ENCODE data around the gene GBF1. TPM values are rescaled to one million over a fixed set of nuclear protein-coding genes. Genes with fewer than 3 reads are reported as not detected.

GBF1 gene
- total and polyA plus RNA-seq, 10 of the 15 experiments (the other 5 are each of a cell fraction or from before 2014, with no cell fraction given) = 0.82 to 42.0 (median 21.8) TPM

GRCh38 chr10:102402512-102402896, 157.2 kb downstream of the GBF1 start:
- ChIA-PET POLR2A (interaction anchor here (0.7 to 1.7 kb wide), 2 partner anchors 11 to 52 kb away, joined by 3 to 9 read pairs; no protein-coding TSS in a partner anchor), CTCF (interaction anchor here (1.2 to 12.1 kb wide), 6 partner anchors 8 to 171 kb away, joined by 8 to 69 read pairs (median 10); partner anchors contain the start of gene NFKB2)
- no peak for FAIRE-seq

GRCh38 chr10:102403115-102403514, 157.8 kb downstream of the GBF1 start:
- H3K4me1 ChIP-seq (ENCODE audit: control insufficient read depth, insufficient read depth, low read length) = peaks cover 8% of the 10 kb centered on the region
- H3K27ac ChIP-seq (ENCODE audit: control insufficient read depth, insufficient read depth) = no peak overlapping the region
- CTCF ChIA-PET = interaction anchor here (0.6 to 12.1 kb wide), 12 partner anchors 9 to 183 kb away, joined by 3 to 69 read pairs (median 9); partner anchors contain the start of genes C10orf95 and NFKB2
- TF ChIP-seq, protein P1, sequence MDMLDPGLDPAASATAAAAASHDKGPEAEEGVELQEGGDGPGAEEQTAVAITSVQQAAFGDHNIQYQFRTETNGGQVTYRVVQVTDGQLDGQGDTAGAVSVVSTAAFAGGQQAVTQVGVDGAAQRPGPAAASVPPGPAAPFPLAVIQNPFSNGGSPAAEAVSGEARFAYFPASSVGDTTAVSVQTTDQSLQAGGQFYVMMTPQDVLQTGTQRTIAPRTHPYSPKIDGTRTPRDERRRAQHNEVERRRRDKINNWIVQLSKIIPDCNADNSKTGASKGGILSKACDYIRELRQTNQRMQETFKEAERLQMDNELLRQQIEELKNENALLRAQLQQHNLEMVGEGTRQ (IDR thresholded peaks at IDR 0.05; ENCODE audit: borderline replicate concordance, low read depth, low read length) = no peak
- no peak for TF ChIP-seq ZBED1 (IDR thresholded peaks at IDR 0.05; ENCODE audit: borderline replicate concordance)
- TF ChIP-seq HCFC1 (IDR thresholded peaks at IDR 0.05; ENCODE audit: low read length) = no peak
- TF ChIP-seq SREBF1 (IDR thresholded peaks at IDR 0.05; ENCODE audit: low read length) = no peak
- TF ChIP-seq POLR2AphosphoS5 (IDR thresholded peaks at IDR 0.05; ENCODE audit: low read length) = no peak
- no peak for TF ChIP-seq TCF12 (IDR thresholded peaks at IDR 0.05; ENCODE audit: low read depth, low read length)
- no peak for TF ChIP-seq ETV6 (conservative IDR thresholded peaks at IDR 0.05 in 1 of 2, IDR thresholded peaks at IDR 0.05 in 1 of 2; ENCODE audit: borderline replicate concordance in 1 of 2, low read depth in 1 of 2)
- TF ChIP-seq, protein P2, sequence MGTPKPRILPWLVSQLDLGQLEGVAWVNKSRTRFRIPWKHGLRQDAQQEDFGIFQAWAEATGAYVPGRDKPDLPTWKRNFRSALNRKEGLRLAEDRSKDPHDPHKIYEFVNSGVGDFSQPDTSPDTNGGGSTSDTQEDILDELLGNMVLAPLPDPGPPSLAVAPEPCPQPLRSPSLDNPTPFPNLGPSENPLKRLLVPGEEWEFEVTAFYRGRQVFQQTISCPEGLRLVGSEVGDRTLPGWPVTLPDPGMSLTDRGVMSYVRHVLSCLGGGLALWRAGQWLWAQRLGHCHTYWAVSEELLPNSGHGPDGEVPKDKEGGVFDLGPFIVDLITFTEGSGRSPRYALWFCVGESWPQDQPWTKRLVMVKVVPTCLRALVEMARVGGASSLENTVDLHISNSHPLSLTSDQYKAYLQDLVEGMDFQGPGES (IDR thresholded peaks at IDR 0.05) = no peak
- TF ChIP-seq NBN (IDR thresholded peaks at IDR 0.05) = no peak
- no peak for TF ChIP-seq JUNB (IDR thresholded peaks at IDR 0.05)
- no peak for TF ChIP-seq ATF2 (IDR thresholded peaks at IDR 0.05; ENCODE audit: low read length)
- TF ChIP-seq NFIC (IDR thresholded peaks at IDR 0.05; ENCODE audit: low read depth, low read length) = no peak
- no peak for TF ChIP-seq CBX3 (IDR thresholded peaks at IDR 0.05; ENCODE audit: borderline replicate concordance, low read depth)
- H3K27me3 ChIP-seq (replicated peaks in 1 of 2; ENCODE audit: control insufficient read depth in 2 of 2, insufficient read depth in 2 of 2, low read length in 1 of 2) = peaks cover 0 to 2% of the 10 kb centered on the region in 2 experiments; a peak in 2 of 4 replicates
- ATAC-seq (no peak), DNase-seq (ENCODE audit: low read depth, low spot score) (no peak), FAIRE-seq (no peak)
- H3K9me3 ChIP-seq (replicated peaks; ENCODE audit: control insufficient read depth, insufficient read depth, low read length) = no peaks in the 10 kb centered on the region
- intact Hi-C loops (cut with micrococcal nuclease; ENCODE audit: unreplicated experiment) (no loop called here), in situ Hi-C loops (cut with MboI) (no loop called here)
- no peak overlapping the region for H2AFZ ChIP-seq (ENCODE audit: control insufficient read depth, low read depth, low read length)
- H3K4me2 ChIP-seq (ENCODE audit: control insufficient read depth, insufficient read depth) = no peak overlapping the region
- SMC1A ChIA-PET (ENCODE audit: uncharacterized antibody, unreplicated experiment) = interaction anchor here (0.6 to 2.2 kb wide), 4 partner anchors 17 to 180 kb away, joined by 3 to 4 read pairs (median 3); partner anchors contain the start of gene FBXL15
- H4K20me1 ChIP-seq (ENCODE audit: control insufficient read depth, insufficient read depth) = peaks cover 4% of the 10 kb centered on the region; the same call in 1 of the 2 replicates
- WGBS (ENCODE audit: insufficient coverage, insufficient replicate concordance, low lambda C conversion rate, missing lambda C conversion rate) = 72% methylated on average over 12 of the region's 13 CpGs
- peaks cover 20% of the 10 kb centered on the region for H3K79me2 ChIP-seq (ENCODE audit: control insufficient read depth, insufficient read depth, low read length)
- BruUV-seq (replicated peaks) = no TSS peak
- POLR2A ChIA-PET = interaction anchor here (0.6 to 1.7 kb wide), 5 partner anchors 10 to 83 kb away, joined by 3 to 9 read pairs (median 4); no protein-coding TSS in a partner anchor
- H3K36me3 ChIP-seq (ENCODE audit: control insufficient read depth in 2 of 2, insufficient read depth in 2 of 2, low read length in 1 of 2) = peaks cover 11 to 31% of the 10 kb centered on the region in 2 experiments
- RAD21 ChIA-PET (ENCODE audit: unreplicated experiment) = interaction anchor here (0.7 to 1.6 kb wide), 4 partner anchors 9 to 171 kb away, joined by 3 to 10 read pairs (median 4); no protein-coding TSS in a partner anchor
- H3K9ac ChIP-seq (ENCODE audit: control insufficient read depth, insufficient read depth, low read length) = no peak overlapping the region
- H3K4me3 ChIP-seq = no peak overlapping the region

More at GRCh38 chr10:102402512-102402896, 157.2 kb downstream of the GBF1 start:
- ATAC-seq = no peak
- Histone ChIP-seq H3K27ac (ENCODE audit: control insufficient read depth, insufficient read depth) (no peak overlapping the region), H3K9ac (ENCODE audit: control insufficient read depth, insufficient read depth, low read length) (no peak overlapping the region), H3K4me1 (ENCODE audit: control insufficient read depth, insufficient read depth, low read length) (peaks cover 10% of the 10 kb centered on the region), H2AFZ (ENCODE audit: control insufficient read depth, low read depth, low read length) (no peak overlapping the region), H4K20me1 (ENCODE audit: control insufficient read depth, insufficient read depth) (peaks cover 4% of the 10 kb centered on the region; the same call in 1 of the 2 replicates), H3K79me2 (ENCODE audit: control insufficient read depth, insufficient read depth, low read length) (peaks cover 26% of the 10 kb centered on the region), H3K36me3 (ENCODE audit: control insufficient read depth in 2 of 2, insufficient read depth in 2 of 2, low read length in 1 of 2) (peaks cover 17 to 36% of the 10 kb centered on the region in 2 experiments), H3K9me3 (replicated peaks; ENCODE audit: control insufficient read depth, insufficient read depth, low read length) (no peaks in the 10 kb centered on the region), H3K27me3 (replicated peaks in 1 of 2; ENCODE audit: control insufficient read depth in 2 of 2, insufficient read depth in 2 of 2, low read length in 1 of 2) (no peaks in the 10 kb centered on the region), H3K4me2 (ENCODE audit: control insufficient read depth, insufficient read depth) (no peak overlapping the region), H3K4me3 (no peak overlapping the region)
- TF ChIP-seq STAT1 (conservative IDR thresholded peaks at IDR 0.05) (no peak), RAD21 (IDR thresholded peaks at IDR 0.05; ENCODE audit: insufficient read depth, low read depth, low read length) (no peak), CREM (IDR thresholded peaks at IDR 0.05; ENCODE audit: low read depth) (no peak), IKZF1 (conservative IDR thresholded peaks at IDR 0.05) (no peak)
- intact Hi-C loops (cut with micrococcal nuclease; ENCODE audit: unreplicated experiment) (no loop called here), in situ Hi-C loops (cut with MboI) (no loop called here)
- DNase-seq (ENCODE audit: low read depth, low spot score) = no peak
- ChIA-PET SMC1A (ENCODE audit: uncharacterized antibody, unreplicated experiment) (interaction anchor here (1.3 to 2.2 kb wide), 3 partner anchors 18 to 181 kb away, joined by 3 to 4 read pairs (median 3); partner anchors contain the start of gene FBXL15), RAD21 (ENCODE audit: unreplicated experiment) (interaction anchor here (1.1 to 1.6 kb wide), 2 partner anchors 60 to 77 kb away, joined by 3 to 10 read pairs; no protein-coding TSS in a partner anchor)
- no TSS peak for BruUV-seq (replicated peaks)
- WGBS (ENCODE audit: insufficient coverage, insufficient replicate concordance, low lambda C conversion rate, missing lambda C conversion rate) = 69% methylated on average over 5 of the region's 5 CpGs

Measured in GM12878 (cell line).